Tibial nerve (tissue), 3 donors: Measurements from ENCODE around the gene CCDC150.

Experiments
- EP300 ChIP-seq, 2 donors: sonication (generic); formaldehyde crosslinking; IDR thresholded peaks; one replicate each; pipeline ENCODE4 v1.6.1; 2017; ENCODE audit warnings: antibody characterized with exemption in 2 of 2, mild to moderate bottlenecking in 1 of 2
- POLR2A ChIP-seq, 2 donors: fragments of 450-650 bp; IDR thresholded peaks; one replicate each; pipeline ENCODE4 v1.6.1; 2017; ENCODE audit warnings: antibody characterized with exemption in 2 of 2, mild to moderate bottlenecking in 2 of 2, moderate library complexity in 2 of 2

DNA sequence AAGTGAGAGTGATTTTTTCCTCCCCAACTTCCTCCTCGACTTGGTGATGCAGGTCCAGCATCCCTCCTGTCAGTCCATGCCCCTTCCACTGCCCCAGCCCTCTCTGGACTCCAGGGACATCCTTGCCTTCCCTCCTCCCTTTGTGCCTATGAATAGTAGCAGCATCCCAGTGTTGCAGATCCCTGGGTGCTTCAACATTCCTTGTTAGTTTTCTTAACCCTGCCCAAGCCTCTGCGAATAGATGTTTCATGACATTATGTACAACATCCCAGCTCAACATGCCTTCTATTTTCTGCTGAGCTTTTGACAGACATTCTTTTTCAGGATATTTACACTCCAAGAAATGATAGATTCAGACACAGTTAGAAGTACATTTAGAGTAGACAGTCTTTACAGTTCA lies 35.3 kb upstream of the CCDC150 start:
- no peak for TF ChIP-seq EP300 (IDR thresholded peaks at IDR 0.05)
- no peak for TF ChIP-seq POLR2A (IDR thresholded peaks at IDR 0.05)
